RWPE2 (cell line): ENCODE results near the gene CBFA2T2.
"Not testable (repeated sequence)": the region's sequence is repeated elsewhere in the genome, so short reads cannot be mapped to it uniquely, and the experiment has no call there.

Experiments used
- ATAC-seq: fragments of 200-7000 bp; cut with Tn5 transposase; 3 replicates; pipeline ENCODE4 v1.9.1; 2021; ENCODE audit warnings: low read depth
- DNase-seq: peaks from one replicate; pipeline ENCODE4 v3.0.0-alpha.2; 2020; ENCODE audit warnings: low spot score
- H3K27ac ChIP-seq: fragments of 450-650 bp; 2 replicates; pipeline ENCODE4 v1.5.1; 2017; ENCODE audit warnings: mild to moderate bottlenecking; ENCODE audit not compliant: poor library complexity, severe bottlenecking
- H3K27me3 ChIP-seq: fragments of 250-450 bp; sonication (Bioruptor Pico); 2 replicates; pipeline ENCODE4 v1.5.1; 2021; ENCODE audit warnings: mild to moderate bottlenecking, moderate library complexity; ENCODE audit not compliant: insufficient read depth, poor library complexity, severe bottlenecking
- H3K36me3 ChIP-seq: fragments of 250-450 bp; sonication (Bioruptor Pico); 2 replicates; pipeline ENCODE4 v1.5.1; 2020; ENCODE audit warnings: low read depth, mild to moderate bottlenecking, moderate library complexity
- H3K4me1 ChIP-seq: fragments of 250-450 bp; sonication (Bioruptor Pico); 2 replicates; pipeline ENCODE4 v1.5.1; 2021; ENCODE audit warnings: mild to moderate bottlenecking, moderate library complexity; ENCODE audit not compliant: insufficient read depth, poor library complexity, severe bottlenecking
- H3K4me3 ChIP-seq: fragments of 250-450 bp; sonication (Bioruptor Pico); 2 replicates; pipeline ENCODE4 v1.5.1; 2021; ENCODE audit warnings: mild to moderate bottlenecking, moderate library complexity; ENCODE audit not compliant: severe bottlenecking
- H3K9me3 ChIP-seq: fragments of 250-450 bp; sonication (Bioruptor Pico); 2 replicates; pipeline ENCODE4 v1.5.1; 2021; ENCODE audit warnings: mild to moderate bottlenecking, moderate library complexity; ENCODE audit not compliant: severe bottlenecking
- TF ChIP-seq, protein P1 (sequence below): fragments of 450-650 bp; IDR thresholded peaks from one replicate; pipeline ENCODE4 v1.5.1; 2017; ENCODE audit warnings: mild to moderate bottlenecking, moderate library complexity; ENCODE audit not compliant: poor library complexity, severe bottlenecking

Gene CBFA2T2

DNA sequence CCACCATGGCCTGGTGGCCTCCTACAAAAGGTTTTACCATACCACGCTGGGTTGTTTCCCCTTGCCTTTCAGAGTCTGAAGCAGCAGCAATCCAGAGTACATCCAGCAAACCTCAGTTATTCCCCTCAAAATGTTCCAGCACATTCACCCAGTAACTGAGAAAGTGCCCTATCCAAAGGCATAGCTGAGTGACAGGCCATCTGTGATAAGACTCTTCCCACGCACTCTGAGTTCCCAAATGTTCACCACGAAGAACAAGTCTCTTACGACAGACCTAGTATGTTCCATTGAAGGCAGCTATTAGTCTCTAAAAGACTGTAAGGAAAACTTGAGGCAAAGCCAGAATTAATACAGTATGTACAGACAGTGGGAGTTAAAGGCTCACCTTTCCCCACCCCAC lies 140.6 kb downstream of the CBFA2T2 start:
- Histone ChIP-seq H3K4me1 (no peaks in the 10 kb centered on the region), H3K27me3 (no peaks in the 10 kb centered on the region), H3K9me3 (no peaks in the 10 kb centered on the region), H3K36me3 (peaks cover 48% of the 10 kb centered on the region), H3K27ac (no peak overlapping the region), H3K4me3 (no peak overlapping the region)
- TF ChIP-seq, protein P1, sequence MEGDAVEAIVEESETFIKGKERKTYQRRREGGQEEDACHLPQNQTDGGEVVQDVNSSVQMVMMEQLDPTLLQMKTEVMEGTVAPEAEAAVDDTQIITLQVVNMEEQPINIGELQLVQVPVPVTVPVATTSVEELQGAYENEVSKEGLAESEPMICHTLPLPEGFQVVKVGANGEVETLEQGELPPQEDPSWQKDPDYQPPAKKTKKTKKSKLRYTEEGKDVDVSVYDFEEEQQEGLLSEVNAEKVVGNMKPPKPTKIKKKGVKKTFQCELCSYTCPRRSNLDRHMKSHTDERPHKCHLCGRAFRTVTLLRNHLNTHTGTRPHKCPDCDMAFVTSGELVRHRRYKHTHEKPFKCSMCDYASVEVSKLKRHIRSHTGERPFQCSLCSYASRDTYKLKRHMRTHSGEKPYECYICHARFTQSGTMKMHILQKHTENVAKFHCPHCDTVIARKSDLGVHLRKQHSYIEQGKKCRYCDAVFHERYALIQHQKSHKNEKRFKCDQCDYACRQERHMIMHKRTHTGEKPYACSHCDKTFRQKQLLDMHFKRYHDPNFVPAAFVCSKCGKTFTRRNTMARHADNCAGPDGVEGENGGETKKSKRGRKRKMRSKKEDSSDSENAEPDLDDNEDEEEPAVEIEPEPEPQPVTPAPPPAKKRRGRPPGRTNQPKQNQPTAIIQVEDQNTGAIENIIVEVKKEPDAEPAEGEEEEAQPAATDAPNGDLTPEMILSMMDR = no peak
- DNase-seq (no peak), ATAC-seq (no peak)

DNA sequence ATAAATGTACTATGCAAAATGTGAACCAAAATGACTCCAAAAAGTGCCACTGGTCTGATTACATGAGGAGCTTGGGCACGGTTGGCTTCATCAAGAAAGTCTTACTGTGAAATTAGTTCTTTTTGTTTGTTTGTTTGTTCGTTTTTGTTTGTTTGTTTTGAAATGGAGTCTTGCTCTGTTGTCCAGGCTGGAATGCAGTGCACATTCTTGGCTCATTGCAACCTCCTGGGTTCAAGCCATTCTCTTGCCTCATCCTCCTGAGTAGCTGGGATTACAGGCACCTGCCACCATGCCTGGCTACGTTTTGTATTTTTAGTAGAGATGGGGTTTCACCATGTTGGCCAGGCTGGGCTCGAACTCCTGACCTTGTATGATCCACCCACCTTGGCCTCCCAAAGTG lies 142.0 kb downstream of the CBFA2T2 start:
- not testable (repeated sequence) for H3K4me1 ChIP-seq, H3K27me3 ChIP-seq, H3K4me3 ChIP-seq, H3K9me3 ChIP-seq, DNase-seq, H3K27ac ChIP-seq, ATAC-seq
- peaks cover 42% of the 10 kb centered on the region for H3K36me3 ChIP-seq

DNA sequence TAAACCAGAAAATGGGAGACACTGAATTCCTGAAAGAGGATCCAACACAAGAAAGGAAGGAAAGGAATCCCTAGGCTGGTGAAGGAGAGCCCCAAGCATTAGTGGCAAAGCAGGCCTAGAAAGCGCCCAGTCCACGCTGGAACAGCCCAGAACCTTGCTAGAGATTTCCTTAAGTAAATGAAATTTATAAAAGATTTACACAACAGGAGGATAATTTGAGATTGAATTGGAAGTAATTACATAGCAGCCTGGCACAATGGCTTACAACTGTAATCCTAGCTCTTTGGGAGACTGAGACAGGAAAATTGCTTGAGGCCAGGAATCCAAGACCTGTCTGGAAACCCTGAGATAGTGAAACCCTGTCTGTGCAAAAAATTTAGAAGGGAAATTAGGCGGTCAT lies 145.4 kb downstream of the CBFA2T2 start:
- H3K9me3 ChIP-seq = no peaks in the 10 kb centered on the region
- no peaks in the 10 kb centered on the region for H3K4me1 ChIP-seq
- DNase-seq (no peak), ATAC-seq (no peak)
- TF ChIP-seq, protein P1 = no peak
- no peaks in the 10 kb centered on the region for H3K27me3 ChIP-seq
- H3K4me3 ChIP-seq = no peak overlapping the region
- peaks cover 29% of the 10 kb centered on the region for H3K36me3 ChIP-seq
- no peak overlapping the region for H3K27ac ChIP-seq

DNA sequence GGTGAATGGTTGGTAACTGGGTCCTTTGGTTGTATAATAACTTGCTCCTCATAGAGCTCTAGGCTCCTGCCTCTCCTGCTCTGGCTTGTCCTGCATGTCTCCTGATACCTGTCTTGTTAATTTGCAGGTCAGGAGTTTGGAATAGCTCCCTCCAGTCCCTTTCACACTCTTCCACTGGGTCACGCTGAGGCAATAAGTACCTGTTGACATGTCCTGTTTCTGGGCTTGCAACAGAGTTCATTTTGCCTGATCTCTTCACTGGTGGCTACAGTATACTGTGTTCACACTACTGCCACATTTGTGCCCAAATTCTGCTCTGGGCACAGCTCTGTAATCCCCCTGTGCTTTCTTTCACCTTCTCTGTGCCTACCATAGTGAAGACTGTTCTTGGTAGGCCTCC lies 146.9 kb downstream of the CBFA2T2 start:
- no peak overlapping the region for H3K4me3 ChIP-seq
- no peak overlapping the region for H3K27ac ChIP-seq
- H3K4me1 ChIP-seq = no peaks in the 10 kb centered on the region
- DNase-seq = peak; percentile 28
- no peaks in the 10 kb centered on the region for H3K9me3 ChIP-seq
- peak; percentile 11; the same call in 1 of the 3 replicates for ATAC-seq
- no peaks in the 10 kb centered on the region for H3K27me3 ChIP-seq
- H3K36me3 ChIP-seq = peaks cover 25% of the 10 kb centered on the region
- TF ChIP-seq, protein P1 = no peak

DNA sequence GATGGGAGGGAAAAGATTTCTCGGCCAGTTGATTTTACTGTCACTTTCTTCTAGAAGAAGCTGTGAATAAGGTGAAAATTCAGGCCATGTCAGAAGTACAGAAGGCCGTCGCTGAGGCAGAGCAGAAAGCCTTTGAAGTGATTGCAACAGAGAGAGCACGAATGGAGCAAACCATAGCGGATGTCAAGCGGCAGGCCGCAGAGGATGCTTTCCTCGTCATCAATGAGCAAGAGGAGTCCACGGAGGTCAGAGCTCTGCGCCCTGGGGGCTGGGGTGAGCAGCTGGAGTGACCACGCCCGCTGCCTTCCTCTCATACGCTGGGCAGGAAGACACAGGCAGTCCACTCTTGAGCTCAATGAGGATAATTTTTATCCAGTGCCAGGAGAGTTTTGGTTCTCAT lies 150.4 kb downstream of the CBFA2T2 start:
- TF ChIP-seq, protein P1 = no peak
- Histone ChIP-seq H3K4me1 (no peaks in the 10 kb centered on the region), H3K36me3 (peaks cover 32% of the 10 kb centered on the region), H3K27ac (no peak overlapping the region), H3K4me3 (no peak overlapping the region), H3K9me3 (no peaks in the 10 kb centered on the region), H3K27me3 (no peaks in the 10 kb centered on the region)
- ATAC-seq = no peak
- DNase-seq = no peak
